ENCODE data around the gene PLS3.
"Not testable (repeated sequence)": the region's sequence is repeated elsewhere in the genome, so short reads cannot be mapped to it uniquely, and the experiment has no call there.

Gene PLS3, protein sequence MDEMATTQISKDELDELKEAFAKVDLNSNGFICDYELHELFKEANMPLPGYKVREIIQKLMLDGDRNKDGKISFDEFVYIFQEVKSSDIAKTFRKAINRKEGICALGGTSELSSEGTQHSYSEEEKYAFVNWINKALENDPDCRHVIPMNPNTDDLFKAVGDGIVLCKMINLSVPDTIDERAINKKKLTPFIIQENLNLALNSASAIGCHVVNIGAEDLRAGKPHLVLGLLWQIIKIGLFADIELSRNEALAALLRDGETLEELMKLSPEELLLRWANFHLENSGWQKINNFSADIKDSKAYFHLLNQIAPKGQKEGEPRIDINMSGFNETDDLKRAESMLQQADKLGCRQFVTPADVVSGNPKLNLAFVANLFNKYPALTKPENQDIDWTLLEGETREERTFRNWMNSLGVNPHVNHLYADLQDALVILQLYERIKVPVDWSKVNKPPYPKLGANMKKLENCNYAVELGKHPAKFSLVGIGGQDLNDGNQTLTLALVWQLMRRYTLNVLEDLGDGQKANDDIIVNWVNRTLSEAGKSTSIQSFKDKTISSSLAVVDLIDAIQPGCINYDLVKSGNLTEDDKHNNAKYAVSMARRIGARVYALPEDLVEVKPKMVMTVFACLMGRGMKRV

GRCh38 chrX:115560978-115561604, at the start of gene PLS3:
Gene PLS3, plus strand, starts transcription at chrX:115561174. Its CDS starts 49,077 bp downstream, at chrX:115610251.
- DNase-seq (ENCODE audit: low read depth in 2 of 2): peak in 1 of 2 experiments; percentile 1

DNA sequence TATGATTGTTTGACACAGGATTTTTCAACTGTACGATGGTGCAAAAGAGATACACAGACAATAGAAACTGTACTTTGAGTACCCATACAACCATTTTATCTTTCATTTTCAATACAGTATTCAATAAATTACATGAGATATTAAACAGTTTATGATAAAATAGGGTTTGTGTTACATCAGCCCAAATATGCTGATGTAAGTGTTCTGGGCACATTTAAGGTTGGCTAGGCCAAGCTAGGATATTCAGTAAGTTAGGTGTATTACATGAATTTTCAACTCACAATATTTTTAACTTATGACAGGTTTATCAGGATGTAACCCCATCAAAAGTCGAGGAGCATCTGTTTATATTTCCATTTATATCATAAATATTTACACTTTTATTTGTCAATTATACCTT, 42.9 kb upstream of the PLS3 start:
- DNase-seq (ENCODE audit: low read depth in 2 of 2): no peak

DNA sequence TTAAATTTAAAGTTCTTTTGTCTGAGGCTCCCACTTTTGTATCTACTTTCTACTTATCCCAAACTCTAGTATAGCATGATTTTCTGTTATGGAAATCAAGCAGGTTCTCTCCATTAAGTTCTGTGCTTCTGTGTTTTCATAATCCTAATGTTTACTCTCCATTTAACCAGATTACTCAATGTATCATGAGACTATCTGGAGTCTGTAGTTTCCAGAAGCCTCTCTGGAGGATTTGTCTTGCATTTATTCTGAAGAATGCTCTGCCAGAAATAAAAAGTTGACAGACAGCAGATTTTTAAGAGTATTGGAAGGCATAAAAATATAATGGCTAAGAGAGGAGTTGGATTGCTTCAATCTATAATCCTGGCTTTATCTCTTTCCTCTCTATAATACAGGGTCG, 39.2 kb upstream of the PLS3 start:
- no peak for DNase-seq (ENCODE audit: low read depth in 2 of 2)

DNA sequence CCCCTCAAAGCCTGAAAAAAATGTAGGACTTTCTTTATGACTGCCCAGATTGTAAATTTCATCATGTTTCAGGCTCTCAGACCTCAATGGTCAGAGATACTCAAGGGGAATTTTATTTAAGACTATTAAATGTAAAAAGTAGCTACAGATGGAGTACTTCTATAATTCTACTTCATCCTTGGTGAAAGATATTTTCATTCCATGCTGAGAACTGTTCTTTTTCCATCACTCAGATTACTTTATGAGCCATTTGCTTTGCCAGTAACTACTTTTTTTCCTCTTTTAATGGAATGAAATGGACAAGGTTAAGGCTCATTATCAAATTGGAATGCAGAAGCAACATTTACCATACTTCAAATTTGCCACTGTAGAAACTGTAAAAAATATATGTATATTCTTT, 38.0 kb upstream of the PLS3 start:
- DNase-seq (ENCODE audit: low read depth in 2 of 2): no peak

- no peak for DNase-seq (ENCODE audit: low read depth in 2 of 2)
Observed at GRCh38 chrX:115525486-115525885, 35.5 kb upstream of the PLS3 start.

- DNase-seq (ENCODE audit: low read depth in 2 of 2): no peak
Observed at GRCh38 chrX:115531818-115532403, 29.1 kb upstream of the PLS3 start.

DNA sequence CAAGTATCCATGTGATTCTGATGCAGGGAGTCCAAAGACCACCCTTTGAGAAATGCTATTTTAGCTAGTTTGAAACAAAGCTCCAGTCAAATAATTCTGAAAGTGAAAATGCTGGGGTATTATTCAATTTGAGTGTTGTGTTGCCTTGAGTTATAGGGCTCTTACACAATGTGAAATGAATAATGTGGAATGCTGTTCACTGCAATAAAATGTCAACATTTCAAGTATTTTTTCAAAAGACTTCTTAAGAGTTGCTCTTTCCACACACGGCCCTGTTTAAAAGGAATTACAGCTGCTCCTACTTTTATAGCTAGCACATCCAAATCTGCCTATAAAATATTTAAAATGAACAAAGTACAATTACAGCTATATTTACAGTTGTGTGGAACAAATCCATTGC, 27.5 kb upstream of the PLS3 start:
- no peak for DNase-seq (ENCODE audit: low read depth in 2 of 2)

DNA sequence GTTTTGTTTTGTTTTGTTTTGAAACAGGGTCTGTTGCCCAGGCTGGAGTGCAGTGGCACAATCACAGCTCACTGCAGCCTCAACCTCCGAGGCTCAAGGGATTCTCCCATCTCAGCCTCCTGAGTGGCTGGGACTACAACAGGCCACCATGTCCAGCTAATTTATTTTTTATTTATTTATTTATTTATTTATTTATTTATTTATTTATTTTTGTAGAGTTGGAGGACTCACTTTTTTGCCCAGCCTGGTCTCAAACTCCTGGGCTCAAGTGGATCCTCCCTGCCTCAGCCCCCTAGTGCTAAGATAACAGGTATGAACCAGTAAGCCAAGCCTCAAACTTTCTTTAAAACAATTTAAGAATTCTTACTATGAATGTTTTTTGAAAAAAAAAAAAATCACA, 26.6 kb upstream of the PLS3 start:
- DNase-seq (ENCODE audit: low read depth in 2 of 2): no peak

- DNase-seq (ENCODE audit: low read depth in 2 of 2): no peak
Observed at GRCh38 chrX:115535421-115535820, 25.6 kb upstream of the PLS3 start.

GRCh38 chrX:115535844-115536243, 25.1 kb upstream of the PLS3 start:
- no peak for DNase-seq (ENCODE audit: low read depth in 2 of 2)

DNA sequence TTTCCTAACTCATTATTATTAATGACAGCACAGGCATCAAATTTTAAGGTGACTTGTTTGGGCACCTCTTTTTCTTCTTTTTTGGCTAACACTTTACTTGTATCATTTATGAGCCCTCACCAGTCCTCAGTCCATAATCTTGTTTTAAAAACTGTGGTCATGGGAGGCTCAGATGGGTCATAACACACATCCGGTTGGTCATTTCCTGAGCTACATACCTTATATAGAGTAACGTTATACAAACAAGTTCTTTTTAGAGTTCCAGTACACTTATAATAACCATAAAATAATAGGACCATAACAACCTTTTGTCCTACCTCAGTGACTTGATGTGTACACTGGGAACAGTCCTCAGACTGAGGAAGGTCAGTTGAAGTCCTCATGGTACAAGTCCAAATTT, 21.1 kb upstream of the PLS3 start:
- no peak for DNase-seq (ENCODE audit: low read depth in 2 of 2)

GRCh38 chrX:115541045-115541444, 19.9 kb upstream of the PLS3 start:
- DNase-seq (ENCODE audit: low read depth in 2 of 2): not testable (repeated sequence)

DNA sequence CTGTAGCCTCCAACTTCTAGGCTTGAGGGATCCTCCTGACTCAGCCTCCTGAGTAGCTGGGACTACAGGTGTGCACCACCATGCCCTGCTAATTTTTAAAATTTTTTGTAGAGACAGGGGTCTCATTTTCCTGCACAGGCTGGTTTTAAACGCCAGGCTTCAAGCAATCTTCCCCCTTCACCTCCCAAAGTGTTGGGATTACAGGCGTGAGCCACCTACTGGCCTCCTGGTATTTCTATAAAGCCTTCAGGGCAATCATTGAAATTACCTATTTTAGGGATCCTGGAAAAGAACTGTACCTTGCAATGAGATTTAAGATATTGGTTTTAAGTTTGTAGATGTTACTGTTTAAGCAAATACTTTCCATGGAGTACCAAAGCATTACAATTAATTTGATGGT, 13.5 kb upstream of the PLS3 start:
- DNase-seq (ENCODE audit: low read depth in 2 of 2): no peak

GRCh38 chrX:115549008-115549407, 12.0 kb upstream of the PLS3 start:
- DNase-seq (ENCODE audit: low read depth in 2 of 2): no peak

DNA sequence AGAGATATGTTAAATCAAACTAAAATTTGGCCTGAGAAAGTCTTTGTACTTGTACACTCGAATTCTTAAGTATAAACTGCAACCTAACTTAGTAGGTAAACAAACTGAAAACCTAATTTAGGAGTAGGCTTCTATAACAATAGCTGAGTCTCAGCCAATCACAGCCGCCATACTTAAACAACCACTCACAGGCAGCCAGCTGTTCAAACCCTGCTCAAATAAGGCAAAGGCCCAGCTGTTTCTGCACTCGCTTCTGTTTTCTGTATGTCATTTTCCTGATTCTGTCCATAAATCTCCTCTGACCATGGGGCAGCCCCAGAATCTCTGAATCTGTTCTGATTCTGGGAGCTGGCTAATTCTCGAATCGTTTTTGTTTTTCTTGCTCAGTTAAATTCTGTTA, 7.8 kb upstream of the PLS3 start:
- no peak for DNase-seq (ENCODE audit: low read depth in 2 of 2)

DNA sequence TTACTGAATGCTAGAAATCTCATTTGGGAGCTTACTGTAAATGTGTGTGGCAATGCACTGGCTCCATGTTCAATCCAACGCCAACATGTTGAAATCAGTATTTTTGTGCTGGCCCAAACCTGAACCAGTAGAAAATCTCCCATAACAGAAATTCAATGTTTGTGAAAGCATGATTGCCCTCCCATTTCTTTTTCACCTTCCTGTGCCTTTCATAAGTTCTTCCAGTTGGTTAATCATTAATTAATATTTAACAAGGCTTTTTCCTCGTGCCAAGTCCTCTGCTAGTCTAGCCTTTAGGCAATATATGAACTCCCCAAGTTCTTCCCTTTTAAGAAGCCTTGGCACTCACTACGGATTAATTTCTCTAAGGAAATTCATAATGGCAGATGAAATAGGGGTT, 1.3 kb upstream of the PLS3 start:
- DNase-seq (ENCODE audit: low read depth in 2 of 2): no peak

DNA sequence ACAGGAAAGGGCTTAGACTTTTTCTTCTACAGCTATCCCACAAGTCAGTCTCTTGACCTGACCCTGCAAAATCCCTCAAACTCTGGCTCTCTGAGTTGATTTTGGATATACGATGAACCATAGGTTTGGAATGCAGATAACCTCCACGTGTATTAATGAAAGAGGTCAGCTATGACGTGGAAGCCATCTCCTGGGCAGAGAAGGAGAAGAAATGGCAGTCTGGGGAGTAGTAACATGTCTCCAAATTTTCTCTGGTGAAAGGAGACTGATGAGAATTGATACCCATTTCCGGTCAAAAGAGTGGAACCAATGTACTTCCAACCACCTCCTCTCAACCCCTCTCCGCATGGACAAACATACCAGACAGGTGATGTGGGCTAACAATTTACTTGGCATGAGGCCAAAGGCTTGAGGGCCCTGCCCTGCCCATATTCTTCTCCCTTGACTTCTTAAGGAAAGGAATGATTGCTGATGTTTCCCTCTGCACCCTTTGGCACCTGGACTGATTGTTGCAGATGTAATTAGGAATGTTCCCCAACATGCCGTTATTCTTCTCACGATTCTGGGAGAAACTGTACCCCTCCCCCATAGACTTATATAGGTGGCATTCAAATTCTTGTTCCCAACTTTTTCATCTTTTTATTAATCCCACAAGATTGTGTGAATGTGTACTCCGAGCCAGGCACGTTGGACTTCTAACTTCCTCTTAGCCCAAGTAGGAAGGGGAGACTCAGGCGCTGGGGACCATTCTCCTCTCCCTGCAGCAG, 580 bp upstream of the PLS3 start:
- no peak for DNase-seq (ENCODE audit: low read depth in 2 of 2)

GRCh38 chrX:115561605-115562479, 868 bp downstream of the PLS3 start:
- no peak for DNase-seq (ENCODE audit: low read depth in 2 of 2)

DNA sequence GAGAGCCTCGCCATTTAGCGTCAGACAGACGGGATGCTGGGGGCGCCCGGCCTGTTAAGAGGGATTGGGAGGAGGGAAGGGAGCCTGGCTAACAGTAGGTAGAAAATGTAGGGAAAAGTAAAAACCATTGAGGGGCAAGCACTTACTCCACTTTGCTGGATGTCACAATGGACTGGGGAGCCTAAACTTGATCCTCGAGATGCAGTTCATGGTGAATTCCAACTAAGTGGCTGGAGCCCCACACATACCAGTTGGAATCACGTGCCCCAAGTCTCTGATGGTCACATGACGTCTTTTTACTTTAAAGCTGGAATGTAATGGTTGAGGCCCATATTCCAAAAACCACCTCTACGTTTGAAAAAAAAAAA, 1.5 kb downstream of the PLS3 start:
- no peak for DNase-seq (ENCODE audit: low read depth in 2 of 2)

DNA sequence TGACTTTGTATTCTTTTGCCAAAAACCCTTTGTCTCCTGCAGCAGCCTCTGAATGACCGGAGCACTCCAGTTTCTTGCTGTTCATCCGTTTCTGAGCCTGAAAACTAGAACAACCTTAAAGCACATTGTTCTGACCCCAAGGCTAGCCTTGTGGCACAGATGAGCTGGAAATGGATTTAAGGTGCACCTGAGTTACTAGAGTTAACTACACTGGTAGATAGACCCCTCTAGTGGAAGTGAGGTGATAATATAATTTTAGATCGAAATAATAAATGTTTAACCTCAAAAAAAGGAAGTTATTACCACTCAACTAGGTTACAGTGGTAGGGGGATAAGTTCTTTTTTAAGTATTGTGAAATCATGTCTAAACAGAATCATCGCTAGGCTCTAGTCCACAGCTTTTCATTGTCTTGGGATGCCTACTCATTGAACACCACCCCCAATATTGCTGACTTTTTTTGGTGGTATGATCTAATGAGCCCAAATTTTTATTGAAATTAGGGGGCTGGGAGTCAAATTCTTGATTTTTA, 2.7 kb downstream of the PLS3 start:
- DNase-seq (ENCODE audit: low read depth in 2 of 2): no peak

- no peak for DNase-seq (ENCODE audit: low read depth in 2 of 2)
Observed at GRCh38 chrX:115564243-115564642, 3.3 kb downstream of the PLS3 start.
